ENCODE measurements around the gene DTNB. TPM values are rescaled to one million over a fixed set of nuclear protein-coding genes. Genes with fewer than 3 reads are reported as not detected.
A peak's percentile ranks its signal among the peaks of the same experiment; 100 is the strongest.

Gene DTNB
- total and polyA plus RNA-seq, 10 of the 15 experiments (the other 5 are each of a cell fraction or from before 2014, with no cell fraction given): 4.5 to 30.6 (median 11.9) TPM

GRCh38 chr2:25673300-25674076, at the start of gene DTNB (continued):
- TF ChIP-seq BCLAF1 (IDR thresholded peaks at IDR 0.05): no peak
- no peak for TF ChIP-seq BCL3 (IDR thresholded peaks at IDR 0.05; ENCODE audit: borderline replicate concordance, insufficient read depth, low read depth, low read length, poor library complexity, severe bottlenecking)
- no peak for TF ChIP-seq CREM (IDR thresholded peaks at IDR 0.05; ENCODE audit: low read depth)
- TF ChIP-seq GATAD2B (conservative IDR thresholded peaks at IDR 0.05; ENCODE audit: low read depth): peak; percentile 30
- no peak for TF ChIP-seq SRF (IDR thresholded peaks at IDR 0.05; ENCODE audit: low read depth in 2 of 2, low read length in 2 of 2)
- no peak for TF ChIP-seq NFYA (IDR thresholded peaks at IDR 0.05; ENCODE audit: borderline replicate concordance, low read depth, low read length)
- no peak for TF ChIP-seq CHD2 (IDR thresholded peaks at IDR 0.05; ENCODE audit: borderline replicate concordance, low read depth, low read length)
- no peak for TF ChIP-seq REST (IDR thresholded peaks at IDR 0.05; ENCODE audit: low read depth, low read length)
- TF ChIP-seq CREB1 (IDR thresholded peaks at IDR 0.05; ENCODE audit: low read depth): no peak
- no peak for TF ChIP-seq HSF1 (IDR thresholded peaks at IDR 0.05; ENCODE audit: low read depth, low read length)
- TF ChIP-seq SIX5 (IDR thresholded peaks at IDR 0.05; ENCODE audit: low read depth, low read length, severe bottlenecking): no peak
- no peak for TF ChIP-seq RAD51 (IDR thresholded peaks at IDR 0.05)
- no peak for TF ChIP-seq ZZZ3 (IDR thresholded peaks at IDR 0.05; ENCODE audit: control insufficient read depth, insufficient read length, low read depth)
- TF ChIP-seq ZBTB4 (CRISPR knock-in tag; IDR thresholded peaks at IDR 0.05): no peak
- TF ChIP-seq ATF7 (IDR thresholded peaks at IDR 0.05; ENCODE audit: low read depth): no peak
- no peak for TF ChIP-seq STAT3 (IDR thresholded peaks at IDR 0.05; ENCODE audit: low read depth, low read length)
- TF ChIP-seq LARP7 (IDR thresholded peaks at IDR 0.05): peak; percentile 37

All from GM12878 (cell line).